Peyer's patch (tissue), 4 donors: ENCODE measurements around the gene HAUS6.

Source experiments
- POLR2A ChIP-seq, 2 donors: fragments of 450-650 bp; IDR thresholded peaks; one replicate each; pipeline ENCODE4 v1.5.1; 2017; ENCODE audit warnings: antibody characterized with exemption in 2 of 2, mild to moderate bottlenecking in 2 of 2, moderate library complexity in 2 of 2
- TF ChIP-seq, protein P1 (sequence below), 6 experiments: fragments of 450-650 bp in 4 of 6; fragments of 200-600 bp in 2 of 6; sonication (generic) in 1 of 6; IDR thresholded peaks; one replicate each; pipeline ENCODE4 v1.5.1; 2017 to 2019; ENCODE audit warnings: antibody characterized with exemption in 6 of 6, mild to moderate bottlenecking in 3 of 6, moderate library complexity in 1 of 6

GRCh38 chr9:19074836-19075235 is 27.9 kb downstream of the HAUS6 start:
- TF ChIP-seq, protein P1, sequence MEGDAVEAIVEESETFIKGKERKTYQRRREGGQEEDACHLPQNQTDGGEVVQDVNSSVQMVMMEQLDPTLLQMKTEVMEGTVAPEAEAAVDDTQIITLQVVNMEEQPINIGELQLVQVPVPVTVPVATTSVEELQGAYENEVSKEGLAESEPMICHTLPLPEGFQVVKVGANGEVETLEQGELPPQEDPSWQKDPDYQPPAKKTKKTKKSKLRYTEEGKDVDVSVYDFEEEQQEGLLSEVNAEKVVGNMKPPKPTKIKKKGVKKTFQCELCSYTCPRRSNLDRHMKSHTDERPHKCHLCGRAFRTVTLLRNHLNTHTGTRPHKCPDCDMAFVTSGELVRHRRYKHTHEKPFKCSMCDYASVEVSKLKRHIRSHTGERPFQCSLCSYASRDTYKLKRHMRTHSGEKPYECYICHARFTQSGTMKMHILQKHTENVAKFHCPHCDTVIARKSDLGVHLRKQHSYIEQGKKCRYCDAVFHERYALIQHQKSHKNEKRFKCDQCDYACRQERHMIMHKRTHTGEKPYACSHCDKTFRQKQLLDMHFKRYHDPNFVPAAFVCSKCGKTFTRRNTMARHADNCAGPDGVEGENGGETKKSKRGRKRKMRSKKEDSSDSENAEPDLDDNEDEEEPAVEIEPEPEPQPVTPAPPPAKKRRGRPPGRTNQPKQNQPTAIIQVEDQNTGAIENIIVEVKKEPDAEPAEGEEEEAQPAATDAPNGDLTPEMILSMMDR (IDR thresholded peaks at IDR 0.05): no peak
- no peak for TF ChIP-seq POLR2A (IDR thresholded peaks at IDR 0.05)
